Measurements from ENCODE around the gene CACYBP.

The CACYBP gene

GRCh38 chr1:175024773-175025172, 25.0 kb downstream of the CACYBP start:
- Histone ChIP-seq H3K9ac (ENCODE audit: low read length) (no peak overlapping the region), H3K36me3 (ENCODE audit: insufficient read depth, low read length) (no peaks in the 10 kb centered on the region), H3F3A (ENCODE audit: insufficient read depth, low read length) (0 out of 2 replicates have a peak, but pooled peaks cover 14% of the 10 kb centered on the region), H3K27ac (ENCODE audit: low read depth, low read length, poor library complexity, severe bottlenecking) (no peak overlapping the region), H3K4me1 (ENCODE audit: insufficient read depth, low read length, severe bottlenecking) (peaks cover 30% of the 10 kb centered on the region), H3K4me3 (ENCODE audit: low read depth, low read length, poor library complexity, severe bottlenecking) (no peak overlapping the region), H3K4me2 (ENCODE audit: low read length) (no peak overlapping the region), H3K9me2 (ENCODE audit: low read depth, low read length) (no peaks in the 10 kb centered on the region), H3K79me2 (ENCODE audit: insufficient read depth, low read length) (peaks cover 25% of the 10 kb centered on the region), H2AFZ (ENCODE audit: low read length) (no peak overlapping the region), H3K9me3 (ENCODE audit: low read length) (no peaks in the 10 kb centered on the region), H4K20me1 (ENCODE audit: insufficient read depth, low read length) (no peaks in the 10 kb centered on the region), H3K27me3 (ENCODE audit: insufficient read depth, low read length) (no peaks in the 10 kb centered on the region)
- TF ChIP-seq CTCF (IDR thresholded peaks at IDR 0.05; ENCODE audit: low read length): no peak
- TF ChIP-seq EZH2 (IDR thresholded peaks at IDR 0.05; ENCODE audit: borderline replicate concordance, low read length): no peak

DNA sequence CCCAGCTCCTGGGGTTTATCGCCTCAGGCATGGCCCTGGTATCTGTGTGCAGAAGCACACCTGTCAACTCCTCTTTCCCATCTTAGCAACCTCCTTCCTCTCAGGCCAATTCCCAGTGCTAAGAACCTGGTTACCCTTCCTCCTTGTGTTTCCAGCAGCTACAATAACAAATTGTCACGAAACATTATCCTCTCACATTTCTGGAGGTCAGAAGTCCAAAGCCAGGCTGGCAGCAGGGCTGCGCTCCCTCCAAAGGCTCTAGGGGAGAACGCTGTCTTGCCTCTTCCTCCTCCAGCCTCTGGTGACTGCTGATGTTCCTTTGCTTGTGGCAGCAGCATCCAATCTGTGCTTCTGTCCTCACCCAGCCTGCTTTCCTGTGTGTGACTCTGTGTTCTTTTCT, 34.2 kb downstream of the CACYBP start:
- no peak overlapping the region for H3K27ac ChIP-seq (ENCODE audit: low read depth, low read length, poor library complexity, severe bottlenecking)
- peaks cover 8% of the 10 kb centered on the region for H3K4me1 ChIP-seq (ENCODE audit: insufficient read depth, low read length, severe bottlenecking)
- H3K27me3 ChIP-seq (ENCODE audit: insufficient read depth, low read length): no peaks in the 10 kb centered on the region
- no peaks in the 10 kb centered on the region for H4K20me1 ChIP-seq (ENCODE audit: insufficient read depth, low read length)
- H3K9ac ChIP-seq (ENCODE audit: low read length): no peak overlapping the region
- no peak overlapping the region for H3K4me2 ChIP-seq (ENCODE audit: low read length)
- H3F3A ChIP-seq (ENCODE audit: insufficient read depth, low read length): 0 out of 2 replicates have a peak, but pooled peaks cover 2% of the 10 kb centered on the region
- TF ChIP-seq CTCF (IDR thresholded peaks at IDR 0.05; ENCODE audit: low read length) (no peak), EZH2 (IDR thresholded peaks at IDR 0.05; ENCODE audit: borderline replicate concordance, low read length) (no peak)
- no peaks in the 10 kb centered on the region for H3K9me3 ChIP-seq (ENCODE audit: low read length)
- no peaks in the 10 kb centered on the region for H3K36me3 ChIP-seq (ENCODE audit: insufficient read depth, low read length)
- H3K79me2 ChIP-seq (ENCODE audit: insufficient read depth, low read length): no peaks in the 10 kb centered on the region
- no peak overlapping the region for H2AFZ ChIP-seq (ENCODE audit: low read length)
- no peaks in the 10 kb centered on the region for H3K9me2 ChIP-seq (ENCODE audit: low read depth, low read length)
- H3K4me3 ChIP-seq (ENCODE audit: low read depth, low read length, poor library complexity, severe bottlenecking): no peak overlapping the region

DNA sequence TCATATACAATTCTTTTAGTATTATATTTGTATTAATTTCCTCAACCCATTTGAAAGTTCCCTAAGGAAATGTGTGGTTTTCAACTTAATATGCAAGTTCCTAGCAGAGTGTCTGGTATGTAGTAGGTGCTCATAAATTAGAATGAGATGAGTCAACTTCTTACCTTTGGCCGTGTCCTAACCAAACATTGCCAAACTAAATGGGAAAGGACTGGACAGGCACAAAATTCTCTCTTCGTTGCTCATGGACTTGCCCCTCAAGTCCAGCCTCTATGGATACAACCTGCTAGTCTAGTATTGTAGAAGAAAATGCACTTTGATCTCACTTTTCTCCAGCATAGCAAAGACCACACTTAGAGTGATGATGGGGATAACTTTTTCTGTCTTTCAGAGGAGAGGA, 35.0 kb downstream of the CACYBP start:
- no peak overlapping the region for H3K4me2 ChIP-seq (ENCODE audit: low read length)

More for the DNA sequence above, 35.0 kb downstream of the CACYBP start:
- Histone ChIP-seq H3K27me3 (ENCODE audit: insufficient read depth, low read length) (no peaks in the 10 kb centered on the region), H3K9me3 (ENCODE audit: low read length) (no peaks in the 10 kb centered on the region), H3K9ac (ENCODE audit: low read length) (no peak overlapping the region), H3K9me2 (ENCODE audit: low read depth, low read length) (no peaks in the 10 kb centered on the region), H3K79me2 (ENCODE audit: insufficient read depth, low read length) (no peaks in the 10 kb centered on the region), H3K36me3 (ENCODE audit: insufficient read depth, low read length) (no peaks in the 10 kb centered on the region), H4K20me1 (ENCODE audit: insufficient read depth, low read length) (no peaks in the 10 kb centered on the region), H3K4me3 (ENCODE audit: low read depth, low read length, poor library complexity, severe bottlenecking) (no peak overlapping the region), H3K4me1 (ENCODE audit: insufficient read depth, low read length, severe bottlenecking) (no peaks in the 10 kb centered on the region), H3F3A (ENCODE audit: insufficient read depth, low read length) (no peaks in the 10 kb centered on the region), H3K27ac (ENCODE audit: low read depth, low read length, poor library complexity, severe bottlenecking) (no peak overlapping the region), H2AFZ (ENCODE audit: low read length) (no peak overlapping the region)
- TF ChIP-seq EZH2 (IDR thresholded peaks at IDR 0.05; ENCODE audit: borderline replicate concordance, low read length): no peak
- no peak for TF ChIP-seq CTCF (IDR thresholded peaks at IDR 0.05; ENCODE audit: low read length)
